Measurements from ENCODE around the gene LYAR. TPM values are rescaled to one million over a fixed set of nuclear protein-coding genes. Genes with fewer than 3 reads are reported as not detected.

The LYAR gene
- total and polyA plus RNA-seq, 7 donors: 3.6 to 19.9 (median 14.3) TPM

DNA sequence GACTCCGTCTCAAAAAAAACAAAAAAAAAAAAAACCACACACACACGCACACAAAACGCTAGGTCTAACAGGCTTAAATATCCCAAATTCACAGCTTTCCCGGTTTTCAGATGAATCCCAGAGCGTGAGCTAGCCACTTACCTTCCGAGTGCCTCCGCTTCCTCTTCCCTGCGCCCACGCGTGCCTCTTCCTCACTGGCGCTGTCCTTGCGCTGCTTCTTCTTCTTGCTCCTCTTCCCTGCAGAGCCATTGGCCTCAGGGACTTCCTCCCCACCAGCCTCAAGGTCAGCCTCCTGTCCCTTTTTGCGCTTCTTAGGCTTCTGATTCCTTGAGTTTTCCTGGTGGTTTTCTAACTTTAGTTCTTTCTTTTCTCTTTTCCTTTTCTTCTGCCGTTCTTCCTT, 15.7 kb downstream of the LYAR start:
- intact Hi-C loops (cut with DNase I): no loop called here
- peaks cover 15 to 92% (median 40%) of the 10 kb centered on the region in 4 donors for H3K36me3 ChIP-seq
- DNase-seq: no peak
- TF ChIP-seq, protein P1, sequence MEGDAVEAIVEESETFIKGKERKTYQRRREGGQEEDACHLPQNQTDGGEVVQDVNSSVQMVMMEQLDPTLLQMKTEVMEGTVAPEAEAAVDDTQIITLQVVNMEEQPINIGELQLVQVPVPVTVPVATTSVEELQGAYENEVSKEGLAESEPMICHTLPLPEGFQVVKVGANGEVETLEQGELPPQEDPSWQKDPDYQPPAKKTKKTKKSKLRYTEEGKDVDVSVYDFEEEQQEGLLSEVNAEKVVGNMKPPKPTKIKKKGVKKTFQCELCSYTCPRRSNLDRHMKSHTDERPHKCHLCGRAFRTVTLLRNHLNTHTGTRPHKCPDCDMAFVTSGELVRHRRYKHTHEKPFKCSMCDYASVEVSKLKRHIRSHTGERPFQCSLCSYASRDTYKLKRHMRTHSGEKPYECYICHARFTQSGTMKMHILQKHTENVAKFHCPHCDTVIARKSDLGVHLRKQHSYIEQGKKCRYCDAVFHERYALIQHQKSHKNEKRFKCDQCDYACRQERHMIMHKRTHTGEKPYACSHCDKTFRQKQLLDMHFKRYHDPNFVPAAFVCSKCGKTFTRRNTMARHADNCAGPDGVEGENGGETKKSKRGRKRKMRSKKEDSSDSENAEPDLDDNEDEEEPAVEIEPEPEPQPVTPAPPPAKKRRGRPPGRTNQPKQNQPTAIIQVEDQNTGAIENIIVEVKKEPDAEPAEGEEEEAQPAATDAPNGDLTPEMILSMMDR (IDR thresholded peaks at IDR 0.05): no peak
- no peak for TF ChIP-seq POLR2A (IDR thresholded peaks at IDR 0.05)
- TF ChIP-seq EP300 (IDR thresholded peaks at IDR 0.05): no peak
- TF ChIP-seq POLR2AphosphoS5 (IDR thresholded peaks at IDR 0.05): no peak
- no peak overlapping the region for H3K4me3 ChIP-seq
- H3K27ac ChIP-seq: no peak overlapping the region
- 95 to 96% methylated on average over 14 of the region's 14 CpGs for WGBS, 2 donors
- no peaks in the 10 kb centered on the region for H3K27me3 ChIP-seq
- H3K9me3 ChIP-seq: no peaks in the 10 kb centered on the region
- no peaks in the 10 kb centered on the region for H3K4me1 ChIP-seq

DNA sequence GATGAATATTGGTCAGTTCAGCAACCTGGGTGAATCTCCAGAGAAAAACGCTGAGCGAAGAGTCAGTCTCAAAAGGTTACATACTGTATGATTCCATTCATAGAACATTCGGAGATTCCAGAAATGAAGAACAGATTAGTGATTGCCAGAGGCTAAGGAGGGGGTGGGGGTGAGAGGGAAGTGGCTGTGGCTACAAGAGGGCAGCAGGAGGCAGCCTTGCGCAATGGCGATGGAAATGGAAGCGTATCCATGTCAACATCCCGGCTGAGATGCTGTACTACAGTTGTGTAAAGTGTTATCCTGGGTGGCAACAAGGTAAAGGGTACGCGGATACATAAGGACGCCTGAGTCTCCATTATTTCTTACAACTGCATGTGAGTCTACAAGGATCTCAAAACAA, 18.0 kb downstream of the LYAR start:
- Histone ChIP-seq H3K4me1 (no peaks in the 10 kb centered on the region), H3K27me3 (no peaks in the 10 kb centered on the region), H3K9me3 (no peaks in the 10 kb centered on the region), H3K4me3 (no peak overlapping the region), H3K36me3 (peaks cover 15 to 89% (median 24%) of the 10 kb centered on the region in 4 donors), H3K27ac (no peak overlapping the region)
- intact Hi-C loops (cut with DNase I): no loop called here
- 86 to 91% methylated on average over 10 of the region's 10 CpGs for WGBS, 2 donors
- DNase-seq: no peak
- TF ChIP-seq, protein P1 (IDR thresholded peaks at IDR 0.05): no peak
- TF ChIP-seq POLR2A (IDR thresholded peaks at IDR 0.05): no peak
- TF ChIP-seq POLR2AphosphoS5 (IDR thresholded peaks at IDR 0.05): no peak
- no peak for TF ChIP-seq EP300 (IDR thresholded peaks at IDR 0.05)

- WGBS, 2 donors: 80 to 83% methylated on average over 4 of the region's 4 CpGs
- H3K36me3 ChIP-seq: peaks cover 10 to 82% (median 22%) of the 10 kb centered on the region in 4 donors
These were observed 19.4 kb downstream of the LYAR start for GRCh38 chr4:4270529-4270928.

GRCh38 chr4:4269856-4270255, 20.1 kb downstream of the LYAR start:
- Histone ChIP-seq H3K4me1 (no peaks in the 10 kb centered on the region), H3K27me3 (no peaks in the 10 kb centered on the region), H3K36me3 (peaks cover 10 to 75% (median 21%) of the 10 kb centered on the region in 4 donors), H3K27ac (no peak overlapping the region), H3K4me3 (no peak overlapping the region), H3K9me3 (no peaks in the 10 kb centered on the region)
- no peak for DNase-seq
- intact Hi-C loops (cut with DNase I): no loop called here
- 81 to 85% methylated on average over 4 of the region's 4 CpGs for WGBS, 2 donors
- TF ChIP-seq POLR2A (IDR thresholded peaks at IDR 0.05) (no peak), POLR2AphosphoS5 (IDR thresholded peaks at IDR 0.05) (no peak), EP300 (IDR thresholded peaks at IDR 0.05) (no peak)
- TF ChIP-seq, protein P1 (IDR thresholded peaks at IDR 0.05): no peak

More at GRCh38 chr4:4270529-4270928, 19.4 kb downstream of the LYAR start:
- H3K9me3 ChIP-seq: no peaks in the 10 kb centered on the region
- TF ChIP-seq, protein P1 (IDR thresholded peaks at IDR 0.05): no peak
- TF ChIP-seq POLR2AphosphoS5 (IDR thresholded peaks at IDR 0.05) (no peak), EP300 (IDR thresholded peaks at IDR 0.05) (no peak), POLR2A (IDR thresholded peaks at IDR 0.05) (no peak)
- no peak overlapping the region for H3K4me3 ChIP-seq
- intact Hi-C loops (cut with DNase I): no loop called here
- H3K4me1 ChIP-seq: no peaks in the 10 kb centered on the region
- H3K27ac ChIP-seq: no peak overlapping the region
- no peak for DNase-seq
- H3K27me3 ChIP-seq: no peaks in the 10 kb centered on the region

- intact Hi-C loops (cut with DNase I): no loop called here
- H3K4me1 ChIP-seq: no peaks in the 10 kb centered on the region
- WGBS, 2 donors: 86 to 90% methylated on average over 11 of the region's 11 CpGs
- H3K27me3 ChIP-seq: no peaks in the 10 kb centered on the region
- peak overlapping the region in 1 of 4 donors; percentile 18 for H3K27ac ChIP-seq
- peaks cover 5 to 70% (median 17%) of the 10 kb centered on the region in 4 donors for H3K36me3 ChIP-seq
- H3K9me3 ChIP-seq: no peaks in the 10 kb centered on the region
- DNase-seq: no peak
- no peak for TF ChIP-seq POLR2A (IDR thresholded peaks at IDR 0.05)
- TF ChIP-seq EP300 (IDR thresholded peaks at IDR 0.05): no peak
- no peak for TF ChIP-seq POLR2AphosphoS5 (IDR thresholded peaks at IDR 0.05)
- TF ChIP-seq, protein P1 (IDR thresholded peaks at IDR 0.05): no peak
- no peak overlapping the region for H3K4me3 ChIP-seq
These were observed 20.6 kb downstream of the LYAR start for GRCh38 chr4:4269331-4269731.

All from sigmoid colon (tissue), 7 donors.